HG03066 (cell line): Measurements from ENCODE around the gene WNK2.

Source experiments
- ATAC-seq: cut with Tn5 transposase; IDR thresholded peaks from one replicate; pipeline ENCODE4 v1.9.1; 2021; ENCODE audit warnings: low read depth; ENCODE audit not compliant: unreplicated experiment

WNK2 gene

GRCh38 chr9:93232388-93232960, 48.5 kb downstream of the WNK2 start:
- ATAC-seq = no peak

- no peak for ATAC-seq
These were observed 49.1 kb downstream of the WNK2 start for GRCh38 chr9:93233033-93233432.

GRCh38 chr9:93234600-93234999, 50.7 kb downstream of the WNK2 start:
- no peak for ATAC-seq

GRCh38 chr9:93235300-93235960, 51.5 kb downstream of the WNK2 start:
- no peak for ATAC-seq

GRCh38 chr9:93236541-93237206, 52.7 kb downstream of the WNK2 start:
- ATAC-seq = no peak

DNA sequence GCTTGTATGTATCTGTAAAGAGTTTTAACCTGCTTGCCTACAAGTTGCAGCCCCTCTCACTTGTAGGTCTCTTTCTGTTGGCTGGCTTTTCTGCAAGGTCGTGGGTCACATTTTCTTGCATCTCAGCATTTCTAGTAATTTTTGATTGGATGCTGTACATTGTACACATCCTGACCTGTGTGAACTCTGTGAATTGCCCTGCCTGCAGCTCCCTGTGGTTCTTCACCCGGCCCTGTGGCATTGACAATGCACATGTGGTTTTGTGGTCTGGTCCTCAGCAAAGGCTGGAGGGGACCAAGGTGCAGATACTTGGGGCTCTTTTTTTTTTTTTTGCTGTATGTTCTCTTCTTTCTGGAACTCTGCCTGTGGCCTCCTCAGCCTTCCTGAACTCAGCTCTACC, 53.6 kb downstream of the WNK2 start:
- ATAC-seq = no peak

DNA sequence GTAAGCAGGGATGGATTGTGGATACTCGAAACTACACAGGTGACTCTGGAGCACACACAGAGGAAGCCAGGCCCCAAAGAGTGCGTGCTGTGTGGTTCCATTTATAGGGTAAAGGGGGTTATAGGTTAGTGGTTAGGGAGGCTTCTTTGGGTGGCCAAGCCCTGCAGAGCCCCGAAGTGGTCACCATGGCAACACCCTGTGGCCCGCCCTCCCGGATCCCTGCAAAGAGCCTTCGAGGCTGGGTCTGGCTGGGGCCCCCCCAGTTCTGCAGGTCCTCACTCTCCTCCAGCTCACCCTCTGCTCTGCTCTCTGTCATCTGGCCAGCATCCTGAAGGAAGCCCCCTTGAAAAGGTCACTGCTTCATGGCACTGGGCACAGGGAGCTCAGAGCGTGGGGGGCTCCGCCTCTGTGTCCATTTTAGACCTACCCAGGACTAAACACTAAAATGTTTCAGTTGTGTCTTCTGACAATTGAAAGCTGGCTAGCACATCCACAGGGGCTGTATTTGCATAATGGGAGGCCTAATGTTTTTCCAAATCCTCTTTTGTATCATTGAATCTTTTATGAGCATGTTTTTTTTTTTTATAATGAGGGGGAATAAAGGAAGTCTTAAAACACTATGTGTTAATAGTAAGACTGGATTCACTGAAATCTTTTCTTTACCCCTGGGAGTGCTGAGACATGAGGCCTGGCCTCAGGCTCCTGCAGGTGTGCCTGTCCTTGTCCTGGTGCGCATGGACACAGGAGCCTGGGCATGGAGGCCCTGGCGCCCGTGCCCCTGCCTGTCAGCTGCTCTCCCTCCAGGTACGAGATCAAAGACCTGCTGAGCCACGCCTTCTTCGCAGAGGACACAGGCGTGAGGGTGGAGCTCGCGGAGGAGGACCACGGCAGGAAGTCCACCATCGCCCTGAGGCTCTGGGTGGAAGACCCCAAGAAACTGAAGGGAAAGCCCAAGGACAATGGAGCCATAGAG, 55.3 kb downstream of the WNK2 start:
- no peak for ATAC-seq

DNA sequence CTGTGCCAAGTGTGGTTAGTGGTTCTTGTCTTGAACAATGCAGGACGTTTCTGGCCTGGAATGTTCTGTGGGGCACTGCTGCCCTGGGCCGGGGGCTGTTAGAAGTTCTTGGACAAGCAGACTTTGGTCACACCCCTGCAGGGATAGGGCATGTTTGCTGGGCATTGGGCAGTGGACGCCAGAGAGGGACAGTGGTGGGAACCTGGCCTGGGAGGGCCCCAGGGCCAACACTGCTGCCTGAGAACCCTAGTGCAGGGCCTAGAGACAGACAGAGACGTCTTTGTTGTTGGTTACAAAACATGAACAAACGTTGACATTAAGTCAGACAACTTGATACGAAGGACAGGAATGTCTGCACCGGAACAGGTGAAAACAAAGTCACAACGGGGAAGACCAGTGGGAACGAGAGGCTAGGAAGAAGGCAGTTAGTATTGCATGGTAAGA, 57.0 kb downstream of the WNK2 start:
- no peak for ATAC-seq

DNA sequence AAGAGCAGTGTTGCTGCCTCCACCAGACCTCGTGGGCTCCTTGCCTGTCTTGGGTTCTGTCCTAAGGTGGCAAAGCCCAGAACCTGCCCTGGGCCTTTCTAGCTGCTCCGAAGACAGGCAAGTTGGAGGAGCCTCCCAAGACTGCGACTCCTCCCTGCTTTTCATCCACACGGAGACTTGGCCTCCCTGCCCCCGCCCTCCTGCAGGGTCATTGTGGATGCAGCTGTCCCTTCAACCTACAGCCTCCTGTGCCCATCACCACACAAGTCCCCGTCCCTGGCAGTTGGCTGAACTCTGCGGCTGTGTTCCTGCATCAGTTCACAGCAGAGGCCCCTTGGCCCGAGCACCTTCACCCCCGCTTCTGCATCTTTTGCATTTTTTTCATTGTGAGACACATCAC, 59.2 kb downstream of the WNK2 start:
- ATAC-seq = no peak

- no peak for ATAC-seq
These were observed 60.2 kb downstream of the WNK2 start for GRCh38 chr9:93244101-93244500.

- ATAC-seq = no peak
These were observed 60.8 kb downstream of the WNK2 start for GRCh38 chr9:93244510-93245436.

DNA sequence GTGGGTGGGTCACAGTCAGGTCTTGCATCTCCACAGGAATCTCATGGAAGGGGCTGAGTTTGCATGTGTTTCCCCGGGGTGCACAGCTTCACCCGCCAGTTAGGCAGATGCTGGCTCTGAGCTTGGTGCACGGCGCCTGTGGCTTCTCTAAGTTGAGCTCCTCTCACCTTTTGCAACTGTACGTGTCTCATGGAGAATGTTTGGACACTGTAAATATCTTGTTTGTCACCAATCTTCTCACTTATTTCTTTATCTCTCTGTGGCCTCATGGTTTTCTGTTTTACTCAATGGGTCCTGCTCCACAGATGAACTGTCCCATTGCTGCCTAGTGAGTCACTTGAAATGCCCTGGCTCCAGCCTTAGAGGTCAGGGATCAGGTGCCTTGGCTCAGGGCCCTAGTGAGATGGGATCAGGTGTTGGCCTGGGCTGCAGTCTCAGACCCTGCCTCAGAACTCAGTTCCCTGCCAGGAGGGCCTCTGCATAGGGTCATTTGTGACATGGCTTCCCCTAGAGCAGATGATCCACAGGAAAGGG, 61.6 kb downstream of the WNK2 start:
- no peak for ATAC-seq

DNA sequence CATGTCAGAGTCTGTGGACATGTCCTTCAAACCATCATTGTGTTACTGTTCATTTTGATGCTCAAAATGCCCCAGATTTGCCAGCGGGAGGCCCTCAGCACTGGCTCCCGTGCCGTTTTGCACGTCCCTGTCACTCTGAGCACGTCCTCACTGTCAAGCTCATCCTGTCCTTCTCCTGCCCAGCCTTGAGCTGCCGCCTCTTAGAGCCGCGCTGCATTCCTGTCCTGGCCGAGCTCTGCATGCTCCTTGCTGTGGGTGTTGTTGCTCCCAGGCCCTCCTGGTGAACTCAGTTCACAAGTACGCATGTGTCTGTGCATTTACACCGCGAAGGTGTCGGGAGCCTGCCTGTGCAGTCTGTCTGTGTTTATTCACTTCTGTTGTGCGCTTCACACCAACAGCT, 62.2 kb downstream of the WNK2 start:
- no peak for ATAC-seq

- ATAC-seq = no peak
These were observed 62.6 kb downstream of the WNK2 start for GRCh38 chr9:93246526-93246925.

GRCh38 chr9:93247099-93247865, 63.3 kb downstream of the WNK2 start:
- ATAC-seq = no peak

DNA sequence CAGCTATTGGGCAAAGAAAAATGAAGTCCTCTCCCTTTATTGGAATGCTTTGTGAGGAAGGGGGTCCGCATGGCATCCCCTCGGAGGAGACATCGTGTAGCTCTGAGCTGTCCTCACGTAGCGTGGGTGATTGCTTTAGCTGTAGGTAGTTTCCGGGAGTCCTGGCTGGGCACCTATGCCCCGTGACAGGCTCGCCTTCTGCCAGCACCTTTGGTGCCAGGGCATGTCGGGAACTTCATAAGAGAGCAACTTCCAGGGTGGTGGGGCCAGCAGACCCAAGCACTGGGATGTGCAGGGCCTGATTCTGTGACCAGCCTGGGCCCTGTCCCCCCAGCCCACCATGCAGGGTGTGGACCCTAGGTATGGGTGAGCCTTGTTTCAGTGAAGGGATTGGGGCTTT, 64.0 kb downstream of the WNK2 start:
- ATAC-seq = no peak

GRCh38 chr9:93248386-93249040, 64.6 kb downstream of the WNK2 start:
- no peak for ATAC-seq

GRCh38 chr9:93250185-93250584, 66.2 kb downstream of the WNK2 start:
- ATAC-seq = no peak
